Gastroesophageal sphincter (tissue), 3 donors: ENCODE measurements around the gene PHACTR1.

Experiments used
- POLR2A ChIP-seq, 2 donors: fragments of 450-650 bp; IDR thresholded peaks; one replicate each; pipeline ENCODE4 v1.6.1; 2017; ENCODE audit warnings: antibody characterized with exemption in 2 of 2, mild to moderate bottlenecking in 2 of 2, moderate library complexity in 1 of 2
- POLR2AphosphoS5 ChIP-seq: sonication (generic); formaldehyde crosslinking; IDR thresholded peaks from one replicate; pipeline ENCODE4 v1.6.1; 2017; ENCODE audit warnings: antibody characterized with exemption
- TF ChIP-seq, protein P1 (sequence below), 4 experiments: fragments of 200-600 bp in 2 of 4; fragments of 450-650 bp in 2 of 4; sonication (generic) in 1 of 4; IDR thresholded peaks; one replicate each; pipeline ENCODE4 v1.5.1; 2017 to 2019; ENCODE audit warnings: antibody characterized with exemption in 4 of 4, mild to moderate bottlenecking in 2 of 4, moderate library complexity in 2 of 4

- TF ChIP-seq, protein P1, sequence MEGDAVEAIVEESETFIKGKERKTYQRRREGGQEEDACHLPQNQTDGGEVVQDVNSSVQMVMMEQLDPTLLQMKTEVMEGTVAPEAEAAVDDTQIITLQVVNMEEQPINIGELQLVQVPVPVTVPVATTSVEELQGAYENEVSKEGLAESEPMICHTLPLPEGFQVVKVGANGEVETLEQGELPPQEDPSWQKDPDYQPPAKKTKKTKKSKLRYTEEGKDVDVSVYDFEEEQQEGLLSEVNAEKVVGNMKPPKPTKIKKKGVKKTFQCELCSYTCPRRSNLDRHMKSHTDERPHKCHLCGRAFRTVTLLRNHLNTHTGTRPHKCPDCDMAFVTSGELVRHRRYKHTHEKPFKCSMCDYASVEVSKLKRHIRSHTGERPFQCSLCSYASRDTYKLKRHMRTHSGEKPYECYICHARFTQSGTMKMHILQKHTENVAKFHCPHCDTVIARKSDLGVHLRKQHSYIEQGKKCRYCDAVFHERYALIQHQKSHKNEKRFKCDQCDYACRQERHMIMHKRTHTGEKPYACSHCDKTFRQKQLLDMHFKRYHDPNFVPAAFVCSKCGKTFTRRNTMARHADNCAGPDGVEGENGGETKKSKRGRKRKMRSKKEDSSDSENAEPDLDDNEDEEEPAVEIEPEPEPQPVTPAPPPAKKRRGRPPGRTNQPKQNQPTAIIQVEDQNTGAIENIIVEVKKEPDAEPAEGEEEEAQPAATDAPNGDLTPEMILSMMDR (IDR thresholded peaks at IDR 0.05) = no peak
- TF ChIP-seq POLR2AphosphoS5 (no peak), POLR2A (IDR thresholded peaks at IDR 0.05) (no peak)
These were observed 464.0 kb downstream of the PHACTR1 start for GRCh38 chr6:13180538-13180937.
